Caki2 (cell line): Measurements from ENCODE around the gene SNF8. TPM values are rescaled to one million over a fixed set of nuclear protein-coding genes. Genes with fewer than 3 reads are reported as not detected.
A peak's percentile ranks its signal among the peaks of the same experiment; 100 is the strongest.

Experiments used
- DNase-seq: peaks from one replicate; pipeline ENCODE4 v3.0.0-alpha.2; 2015; ENCODE audit warnings: low read depth
- in situ Hi-C: cut with HindIII; loops from 2 replicates; pipeline ENCODE4 v1.10.0; 2016; ENCODE audit warnings: low sequenced_read_pairs, low pct_unique_long_range_greater_than_20kb, mixed read lengths
- total RNA-seq: library from RNA; depleted of rRNA; stranded (reverse); fragments of >200 nt; shearing (Covaris generic); gene quantifications from 2 replicates; pipeline ENCODE4 v1.2.3, GENCODE V29; 2014; ENCODE audit warnings: low replicate concordance; rRNA removed

The SNF8 gene
- total RNA-seq, 1 experiment from 2014 or later, result 493 TPM

GRCh38 chr17:48903401-48903800, 41.2 kb downstream of the SNF8 start:
- in situ Hi-C loops, result no loop called here
- DNase-seq, result no peak

GRCh38 chr17:48901241-48901640, 43.4 kb downstream of the SNF8 start:
- in situ Hi-C loops, result no loop called here
- DNase-seq, result no peak

- in situ Hi-C loops, result no loop called here
- DNase-seq, result no peak
These were observed 49.8 kb downstream of the SNF8 start for GRCh38 chr17:48894886-48895285.

- in situ Hi-C loops, result no loop called here
- no peak for DNase-seq
These were observed 50.8 kb downstream of the SNF8 start for GRCh38 chr17:48893646-48894508.

- in situ Hi-C loops, result no loop called here
- no peak for DNase-seq
These were observed 51.5 kb downstream of the SNF8 start for GRCh38 chr17:48892940-48893645.

GRCh38 chr17:48890086-48890485, 54.6 kb downstream of the SNF8 start:
- in situ Hi-C loops, result no loop called here
- DNase-seq, result no peak

- in situ Hi-C loops, result loop anchor here (10.0 kb wide), 1 partner anchor 68 kb away; the partner anchor contains the start of gene TTLL6
- peak; percentile 43 for DNase-seq
These were observed 61.5 kb downstream of the SNF8 start for GRCh38 chr17:48883171-48883570.

GRCh38 chr17:48882272-48882671, 62.4 kb downstream of the SNF8 start:
- in situ Hi-C loops, result loop anchor here (10.0 kb wide), 1 partner anchor 67 kb away; the partner anchor contains the start of gene TTLL6
- no peak for DNase-seq

Other genes with a start within 250 kb of the SNF8 start
- not detected in 2 replicates for gene PRAC1, start 222.3 kb downstream of the SNF8 start, total RNA-seq
- not detected in 2 replicates for gene PRAC2, start 221.7 kb downstream of the SNF8 start, total RNA-seq
- gene HOXB13, start 216.1 kb downstream of the SNF8 start, total RNA-seq, result 6.5 and 6.9 TPM in 2 replicates
- 0.34 TPM in 1 of 2 replicates, not detected in the other for gene TTLL6, start 127.6 kb downstream of the SNF8 start, total RNA-seq
- 24.8 and 38.5 TPM in 2 replicates for gene CALCOCO2, start 113.8 kb downstream of the SNF8 start, total RNA-seq
- gene ATP5MC1, start 52.1 kb downstream of the SNF8 start, total RNA-seq, result 65.0 and 102 TPM in 2 replicates
- 151 and 159 TPM in 2 replicates for gene UBE2Z, start 36.4 kb downstream of the SNF8 start, total RNA-seq
- not detected in 2 replicates for gene GIP, start 23.8 kb upstream of the SNF8 start, total RNA-seq
- gene IGF2BP1, start 52.5 kb upstream of the SNF8 start, total RNA-seq, result 0.29 and 1.2 TPM in 2 replicates
- 13.2 and 20.0 TPM in 2 replicates for gene B4GALNT2, start 187.9 kb upstream of the SNF8 start, total RNA-seq